Type B pancreatic cell (in vitro differentiated cells): ENCODE measurements around the gene CDK13. TPM values are rescaled to one million over a fixed set of nuclear protein-coding genes. Genes with fewer than 3 reads are reported as not detected.

ENCODE experiments used
- DNase-seq: peaks from one replicate; pipeline ENCODE4 v3.0.0; 2021; ENCODE audit warnings: mixed read lengths; ENCODE audit not compliant: unreplicated experiment; ENCODE audit errors: extremely low spot score
- H3K27ac Mint-ChIP-seq: 2 replicates; pipeline ENCODE4 v1.8.0; 2021; ENCODE audit warnings: mild to moderate bottlenecking, mixed read lengths
- H3K27me3 Mint-ChIP-seq: 2 replicates; pipeline ENCODE4 v1.8.0; 2021; ENCODE audit warnings: mixed read lengths
- H3K36me3 Mint-ChIP-seq: 2 replicates; pipeline ENCODE4 v1.8.0; 2021; ENCODE audit warnings: mixed read lengths
- H3K4me1 Mint-ChIP-seq: one replicate; pipeline ENCODE4 v1.8.0; 2021; ENCODE audit warnings: mixed read lengths; ENCODE audit not compliant: unreplicated experiment
- H3K4me3 Mint-ChIP-seq: 2 replicates; pipeline ENCODE4 v1.8.0; 2021; ENCODE audit warnings: mild to moderate bottlenecking, mixed read lengths
- H3K9me3 Mint-ChIP-seq: 2 replicates; pipeline ENCODE4 v1.8.0; 2021; ENCODE audit warnings: mixed read lengths
- CTCF ChIP-seq: fragments of 200-600 bp; sonication (generic); conservative IDR thresholded peaks from 2 replicates; pipeline ENCODE4 v1.5.0; 2021; ENCODE audit warnings: antibody characterized with exemption, mild to moderate bottlenecking
- total RNA-seq: library from RNA; stranded (reverse); gene quantifications from 2 replicates; pipeline ENCODE4 v1.2.1, GENCODE V29; 2021; ENCODE audit warnings: low replicate concordance

Gene CDK13
- total RNA-seq, 1 donor from 2014 or later, result 57.6 TPM

- no peak for DNase-seq
- no peak for TF ChIP-seq CTCF
- no peaks in the 10 kb centered on the region for H3K9me3 Mint-ChIP-seq
- H3K27me3 Mint-ChIP-seq, result no peaks in the 10 kb centered on the region
- peaks cover 27% of the 10 kb centered on the region for H3K36me3 Mint-ChIP-seq
- no peak overlapping the region for H3K4me3 Mint-ChIP-seq
- peaks cover 19% of the 10 kb centered on the region for H3K4me1 Mint-ChIP-seq
- no peak overlapping the region for H3K27ac Mint-ChIP-seq
Measured at GRCh38 chr7:40095230-40095629, 145.2 kb downstream of the CDK13 start.

GRCh38 chr7:40095695-40096327 is 145.8 kb downstream of the CDK13 start:
- Mint-ChIP-seq H3K4me1 (peaks cover 19% of the 10 kb centered on the region), H3K27ac (no peak overlapping the region), H3K9me3 (no peaks in the 10 kb centered on the region), H3K4me3 (no peak overlapping the region), H3K36me3 (peaks cover 27% of the 10 kb centered on the region), H3K27me3 (no peaks in the 10 kb centered on the region)
- TF ChIP-seq CTCF, result no peak
- no peak for DNase-seq

- Mint-ChIP-seq H3K36me3 (peaks cover 23% of the 10 kb centered on the region), H3K4me3 (peak overlapping the region; percentile 69), H3K4me1 (peaks cover 16% of the 10 kb centered on the region), H3K27ac (peak overlapping the region; percentile 85), H3K9me3 (no peaks in the 10 kb centered on the region), H3K27me3 (no peaks in the 10 kb centered on the region)
- TF ChIP-seq CTCF, result no peak
- no peak for DNase-seq
Measured at GRCh38 chr7:40097728-40098127, 147.7 kb downstream of the CDK13 start.

GRCh38 chr7:40098810-40099209 is 148.8 kb downstream of the CDK13 start:
- no peaks in the 10 kb centered on the region for H3K27me3 Mint-ChIP-seq

GRCh38 chr7:40099837-40100236 is 149.8 kb downstream of the CDK13 start:
- no peak for TF ChIP-seq CTCF
- DNase-seq, result no peak
- no peaks in the 10 kb centered on the region for H3K27me3 Mint-ChIP-seq
- peaks cover 13% of the 10 kb centered on the region for H3K36me3 Mint-ChIP-seq
- no peak overlapping the region for H3K4me3 Mint-ChIP-seq
- H3K27ac Mint-ChIP-seq, result no peak overlapping the region
- H3K4me1 Mint-ChIP-seq, result peaks cover 16% of the 10 kb centered on the region
- H3K9me3 Mint-ChIP-seq, result no peaks in the 10 kb centered on the region

More at GRCh38 chr7:40098810-40099209, 148.8 kb downstream of the CDK13 start:
- Mint-ChIP-seq H3K4me1 (peaks cover 16% of the 10 kb centered on the region), H3K4me3 (no peak overlapping the region), H3K36me3 (peaks cover 23% of the 10 kb centered on the region), H3K27ac (no peak overlapping the region), H3K9me3 (no peaks in the 10 kb centered on the region)
- no peak for TF ChIP-seq CTCF
- no peak for DNase-seq
